Naive thymus-derived CD4-positive, alpha-beta T cell (primary cell): ENCODE data around the gene GXYLT2. TPM values are rescaled to one million over a fixed set of nuclear protein-coding genes. Genes with fewer than 3 reads are reported as not detected.
"Not testable (repeated sequence)": the region's sequence is repeated elsewhere in the genome, so short reads cannot be mapped to it uniquely, and the experiment has no call there.

Source experiments
- ATAC-seq: fragments of 150-1000 bp; cut with Tn5 transposase; 2 replicates; pipeline ENCODE4 v1.10.0; 2021; ENCODE audit warnings: mild to moderate bottlenecking, moderate library complexity
- CTCF ChIA-PET: fragments of 350-600 bp; sonication (Branson Sonifier 250); formaldehyde crosslinking; loops from one replicate; lab custom pipeline; 2021; ENCODE audit warnings: antibody characterized with exemption; lab: Charles Lee
- POLR2A ChIA-PET: fragments of 350-600 bp; sonication (Branson Sonifier 250); formaldehyde crosslinking; loops from one replicate; lab custom pipeline; 2021; ENCODE audit warnings: antibody characterized with exemption, inconsistent platforms; lab: Charles Lee
- DNase-seq, 9 donors: peaks; one replicate each; pipeline versions ENCODE4 v3.0.0 to v3.0.0-alpha.2; 2020 to 2022; ENCODE audit warnings: mixed read lengths in 1 of 9
- H3K27ac ChIP-seq: one replicate; pipeline ENCODE4 v1.7.0; 2013; ENCODE audit warnings: mild to moderate bottlenecking, low read depth, low read length, moderate library complexity
- H3K27me3 ChIP-seq, 2 donors: one replicate each; pipeline ENCODE4 v1.7.0; 2013; ENCODE audit warnings: low read length in 2 of 2, mild to moderate bottlenecking in 2 of 2, moderate library complexity in 2 of 2; ENCODE audit not compliant: control insufficient read depth in 2 of 2, insufficient read depth in 2 of 2
- H3K36me3 ChIP-seq, 3 experiments: 1 replicate in 2 of 3; 2 replicates in 1 of 3; pipeline ENCODE4 v1.7.0; 2013; ENCODE audit warnings: low read length in 3 of 3, mild to moderate bottlenecking in 3 of 3, moderate library complexity in 1 of 3; ENCODE audit not compliant: insufficient read depth in 3 of 3, control insufficient read depth in 2 of 3
- H3K4me1 ChIP-seq, 2 donors: one replicate each; pipeline ENCODE4 v1.7.0; 2013; ENCODE audit warnings: low read length in 2 of 2, mild to moderate bottlenecking in 2 of 2, moderate library complexity in 1 of 2; ENCODE audit not compliant: control insufficient read depth in 2 of 2, insufficient read depth in 2 of 2
- H3K4me3 ChIP-seq: 2 replicates; pipeline ENCODE4 v1.7.0; 2013; ENCODE audit warnings: mild to moderate bottlenecking, low read length
- H3K9me3 ChIP-seq, 3 experiments: 1 replicate in 2 of 3; 2 replicates in 1 of 3; pipeline ENCODE4 v1.7.0; 2013; ENCODE audit warnings: low read length in 3 of 3; ENCODE audit not compliant: control insufficient read depth in 2 of 3
- H3K27ac Mint-ChIP-seq, 9 donors: one replicate each; pipeline ENCODE4 v1.8.0; 2020 to 2022; ENCODE audit warnings: mixed read lengths in 9 of 9, mild to moderate bottlenecking in 8 of 9, moderate library complexity in 5 of 9, inconsistent platforms in 2 of 9
- H3K27me3 Mint-ChIP-seq, 5 donors: one replicate each; pipeline ENCODE4 v1.8.0; 2021 to 2022; ENCODE audit warnings: mixed read lengths in 5 of 5, mild to moderate bottlenecking in 1 of 5
- H3K36me3 Mint-ChIP-seq, 5 donors: one replicate each; pipeline ENCODE4 v1.8.0; 2020 to 2022; ENCODE audit warnings: mixed read lengths in 5 of 5, mild to moderate bottlenecking in 3 of 5, inconsistent platforms in 1 of 5
- H3K4me1 Mint-ChIP-seq, 7 donors: one replicate each; pipeline ENCODE4 v1.8.0; 2020 to 2022; ENCODE audit warnings: mixed read lengths in 7 of 7, mild to moderate bottlenecking in 3 of 7, inconsistent platforms in 1 of 7
- H3K4me3 Mint-ChIP-seq, 10 donors: one replicate each; pipeline ENCODE4 v1.8.0; 2020 to 2022; ENCODE audit warnings: mild to moderate bottlenecking in 10 of 10, mixed read lengths in 10 of 10, moderate library complexity in 6 of 10, inconsistent platforms in 2 of 10
- H3K9me3 Mint-ChIP-seq, 11 donors: one replicate each; pipeline ENCODE4 v1.8.0; 2020 to 2022; ENCODE audit warnings: mixed read lengths in 11 of 11, mild to moderate bottlenecking in 4 of 11, inconsistent platforms in 1 of 11, moderate library complexity in 1 of 11
- intact Hi-C, 2 donors: fragments of 100-400 bp; cut with micrococcal nuclease; formaldehyde crosslinking; loops; one replicate each; pipeline ENCODE4 v1.15.1; 2023
- polyA plus RNA-seq, 2 donors: library from polyadenylated mRNA; unstranded; fragments of 300-500 nt; fragmentation: Illumina TruSeq; gene quantifications; one replicate each; pipeline ENCODE4 v1.2.3, GENCODE V29; 2021
- total RNA-seq, 6 experiments: library from RNA in 5 of 6; stranded (reverse) in 5 of 6; gene quantifications; 1 replicate in 5 of 6; 2 replicates in 1 of 6; pipeline ENCODE4 v1.2.3 and lab custom pipeline; 2021 to 2026

The GXYLT2 gene
- total and polyA plus RNA-seq, 7 experiments from 2014 or later, result not detected

GRCh38 chr3:72997421-72997961, 109.6 kb downstream of the GXYLT2 start:
- Histone ChIP-seq H3K9me3 (no peaks in the 10 kb centered on the region), H3K27ac (peak overlapping the region; percentile 97), H3K4me3 (peak overlapping the region; percentile 76), H3K36me3 (peaks cover 0 to 9% (median 0%) of the 10 kb centered on the region in 3 experiments), H3K27me3 (no peaks in the 10 kb centered on the region), H3K4me1 (peaks cover 26 to 43% of the 10 kb centered on the region in 2 donors)
- CTCF ChIA-PET, result no interaction called here
- POLR2A ChIA-PET, result interaction anchor here (0.7 to 1.2 kb wide), 3 partner anchors 11 to 77 kb away, joined by 3 to 4 read pairs (median 3); no protein-coding TSS in a partner anchor
- Mint-ChIP-seq H3K4me3 (peak overlapping the region; percentile 84 to 95 (median 92)), H3K27ac (peak overlapping the region; percentile 69 to 97 (median 88)), H3K9me3 (no peaks in the 10 kb centered on the region), H3K36me3 (peaks cover 9 to 27% (median 21%) of the 10 kb centered on the region in 5 donors), H3K4me1 (peaks cover 36 to 58% (median 51%) of the 10 kb centered on the region in 7 donors), H3K27me3 (no peaks in the 10 kb centered on the region)
- ATAC-seq, result peak; percentile 27
- intact Hi-C loops, result loop anchor here (1.0 to 5.0 kb wide), 12 partner anchors 31 to 1415 kb away; partner anchors contain the start of genes FOXP1 (in 1 of the 2) and RYBP (in 1 of the 2)
- DNase-seq, result peak; percentile 9 to 70 (median 47)

- no peaks in the 10 kb centered on the region for H3K27me3 ChIP-seq
- ATAC-seq (no peak), DNase-seq (no peak)
- peak overlapping the region; percentile 14 for H3K4me3 ChIP-seq
- peaks cover 40 to 64% (median 58%) of the 10 kb centered on the region in 7 donors for H3K4me1 Mint-ChIP-seq
- H3K27ac ChIP-seq, result peak overlapping the region; percentile 43
- peaks cover 0 to 9% (median 0%) of the 10 kb centered on the region in 3 experiments for H3K36me3 ChIP-seq
- peaks cover 9 to 32% (median 24%) of the 10 kb centered on the region in 5 donors for H3K36me3 Mint-ChIP-seq
- peak overlapping the region in 8 of 9 donors; percentile 12 to 77 (median 62) for H3K27ac Mint-ChIP-seq
- POLR2A ChIA-PET, result interaction anchor here (0.7 to 1.2 kb wide), 2 partner anchors 10 to 12 kb away, joined by 3 to 4 read pairs; no protein-coding TSS in a partner anchor
- no peaks in the 10 kb centered on the region for H3K9me3 Mint-ChIP-seq
- CTCF ChIA-PET, result interaction anchor here (0.6 to 1.9 kb wide), 3 partner anchors 13 to 217 kb away, joined by 3 to 6 read pairs (median 4); no protein-coding TSS in a partner anchor
- peak overlapping the region; percentile 69 to 94 (median 84) for H3K4me3 Mint-ChIP-seq
- no peaks in the 10 kb centered on the region for H3K9me3 ChIP-seq
- no peaks in the 10 kb centered on the region for H3K27me3 Mint-ChIP-seq
- H3K4me1 ChIP-seq, result peaks cover 26 to 43% of the 10 kb centered on the region in 2 donors
- intact Hi-C loops, result loop anchor here (1.0 to 5.0 kb wide), 5 partner anchors 14 to 1416 kb away; partner anchors contain the start of genes FOXP1 (in 1 of the 2) and SHQ1 (in 1 of the 2)
Measured at GRCh38 chr3:72998466-72998865, 110.6 kb downstream of the GXYLT2 start.

- H3K4me3 Mint-ChIP-seq, result peak overlapping the region; percentile 79 to 94 (median 85)
- Histone ChIP-seq H3K4me1 (peaks cover 26 to 43% of the 10 kb centered on the region in 2 donors), H3K36me3 (peaks cover 0 to 9% (median 5%) of the 10 kb centered on the region in 3 experiments), H3K4me3 (peak overlapping the region; percentile 9), H3K27me3 (no peaks in the 10 kb centered on the region), H3K9me3 (no peaks in the 10 kb centered on the region), H3K27ac (no peak overlapping the region)
- no peaks in the 10 kb centered on the region for H3K27me3 Mint-ChIP-seq
- H3K9me3 Mint-ChIP-seq, result peaks cover 0 to 2% (median 0%) of the 10 kb centered on the region in 11 donors
- DNase-seq, result peak in 7 of 9 donors; percentile 7 to 38 (median 25)
- intact Hi-C loops, result loop anchor here (2.0 to 5.0 kb wide), 4 partner anchors 13 to 1418 kb away; partner anchors contain the start of gene FOXP1 (in 1 of the 2)
- H3K4me1 Mint-ChIP-seq, result peaks cover 53 to 76% (median 72%) of the 10 kb centered on the region in 7 donors
- peak overlapping the region; percentile 55 to 89 (median 76) for H3K27ac Mint-ChIP-seq
- CTCF ChIA-PET, result interaction anchor here (1.0 to 1.9 kb wide), 2 partner anchors 8 to 56 kb away, joined by 3 to 6 read pairs; no protein-coding TSS in a partner anchor
- POLR2A ChIA-PET, result interaction anchor here (0.6 to 1.4 kb wide), 2 partner anchors 20 to 77 kb away, joined by 3 to 5 read pairs; no protein-coding TSS in a partner anchor
- peaks cover 9 to 44% (median 29%) of the 10 kb centered on the region in 5 donors for H3K36me3 Mint-ChIP-seq
- ATAC-seq, result no peak
Measured at GRCh38 chr3:72999951-73000350, 112.1 kb downstream of the GXYLT2 start.

- CTCF ChIA-PET, H3K27me3 ChIP-seq, DNase-seq, ATAC-seq, H3K9me3 Mint-ChIP-seq, intact Hi-C loops, H3K4me3 ChIP-seq, H3K27ac ChIP-seq, H3K27me3 Mint-ChIP-seq, H3K9me3 ChIP-seq: not testable (repeated sequence)
- Mint-ChIP-seq H3K4me1 (peaks cover 58 to 98% (median 88%) of the 10 kb centered on the region in 7 donors), H3K27ac (peak overlapping the region in 4 of 9 donors; percentile 41 to 78 (median 54)), H3K4me3 (peak overlapping the region in 8 of 10 donors; percentile 16 to 52 (median 38)), H3K36me3 (peaks cover 14 to 66% (median 37%) of the 10 kb centered on the region in 5 donors)
- POLR2A ChIA-PET, result interaction anchor here (1.1 kb wide), 1 partner anchor 23 kb away, joined by 3 read pairs; no protein-coding TSS in a partner anchor
- Histone ChIP-seq H3K4me1 (peaks cover 31 to 36% of the 10 kb centered on the region in 2 donors), H3K36me3 (peaks cover 6 to 19% (median 8%) of the 10 kb centered on the region in 3 experiments)
Measured at GRCh38 chr3:73003050-73003449, 115.2 kb downstream of the GXYLT2 start.

- ChIA-PET CTCF (no interaction called here), POLR2A (no interaction called here)
- peaks cover 70 to 98% (median 89%) of the 10 kb centered on the region in 7 donors for H3K4me1 Mint-ChIP-seq
Measured at GRCh38 chr3:73004316-73004715, 116.5 kb downstream of the GXYLT2 start.

More at GRCh38 chr3:73004316-73004715, 116.5 kb downstream of the GXYLT2 start:
- Mint-ChIP-seq H3K4me3 (peak overlapping the region in 7 of 10 donors; percentile 26 to 53 (median 47)), H3K27ac (peak overlapping the region in 6 of 9 donors; percentile 13 to 58 (median 28)), H3K36me3 (peaks cover 19 to 70% (median 38%) of the 10 kb centered on the region in 5 donors), H3K9me3 (peaks cover 0 to 2% (median 0%) of the 10 kb centered on the region in 11 donors), H3K27me3 (no peaks in the 10 kb centered on the region)
- peaks cover 8 to 19% (median 14%) of the 10 kb centered on the region in 3 experiments for H3K36me3 ChIP-seq
- no peaks in the 10 kb centered on the region for H3K9me3 ChIP-seq
- intact Hi-C loops, result no loop called here
- no peaks in the 10 kb centered on the region for H3K27me3 ChIP-seq
- DNase-seq (no peak), ATAC-seq (no peak)
- peaks cover 20 to 29% of the 10 kb centered on the region in 2 donors for H3K4me1 ChIP-seq
- no peak overlapping the region for H3K4me3 ChIP-seq
- H3K27ac ChIP-seq, result no peak overlapping the region
